ENCODE results near the gene NCR1. TPM values are rescaled to one million over a fixed set of nuclear protein-coding genes. Genes with fewer than 3 reads are reported as not detected.

NCR1 gene
- not detected in 2 replicates for polyA plus RNA-seq

GRCh38 chr19:54905803-54906511, at the start of gene NCR1:
NCR1 (plus strand) TSS chr19:54906148; CDS start chr19:54906188, 40 bp downstream.

GRCh38 chr19:54873990-54874389, 32.0 kb upstream of the NCR1 start, which contains the start of gene FCAR:
FCAR (plus strand) TSS chr19:54874235; CDS start chr19:54874290, 55 bp downstream.

GRCh38 chr19:54947381-54947780, 41.4 kb downstream of the NCR1 start, which contains the start of gene NLRP7:
NLRP7 (minus strand) TSS chr19:54947530.

Other genes with a start within 250 kb of the NCR1 start
- gene LILRB4, start 243.2 kb upstream of the NCR1 start, polyA plus RNA-seq: not detected in 2 replicates
- gene KIR3DL3, start 181.7 kb upstream of the NCR1 start, polyA plus RNA-seq: not detected in 2 replicates
- not detected in 2 replicates for gene KIR2DL3, start 167.6 kb upstream of the NCR1 start, polyA plus RNA-seq
- not detected in 2 replicates for gene KIR2DL1, start 136.4 kb upstream of the NCR1 start, polyA plus RNA-seq
- not detected in 2 replicates for gene KIR2DL4, start 102.5 kb upstream of the NCR1 start, polyA plus RNA-seq
- gene KIR3DL1, start 89.7 kb upstream of the NCR1 start, polyA plus RNA-seq: not detected in 2 replicates
- not detected in 2 replicates for gene KIR2DS4, start 73.5 kb upstream of the NCR1 start, polyA plus RNA-seq
- gene KIR3DL2, start 55.7 kb upstream of the NCR1 start, polyA plus RNA-seq: not detected in 2 replicates
- gene FCAR, start 31.9 kb upstream of the NCR1 start, polyA plus RNA-seq: not detected in 2 replicates
- not detected in 2 replicates for gene NLRP7, start 41.4 kb downstream of the NCR1 start, polyA plus RNA-seq
- gene NLRP2, start 60.2 kb downstream of the NCR1 start, polyA plus RNA-seq: 0.27 TPM in 1 of 2 replicates, not detected in the other
- 0.60 and 1.1 TPM in 2 replicates for gene GP6, start 132.1 kb downstream of the NCR1 start, polyA plus RNA-seq
- gene RDH13, start 157.0 kb downstream of the NCR1 start, polyA plus RNA-seq: 3.8 and 5.6 TPM in 2 replicates
- 3.7 TPM in 1 of 2 replicates, not detected in the other for gene EPS8L1, start 169.7 kb downstream of the NCR1 start, polyA plus RNA-seq
- 7.8 and 8.1 TPM in 2 replicates for gene PPP1R12C, start 211.5 kb downstream of the NCR1 start, polyA plus RNA-seq
- gene TNNT1, start 243.1 kb downstream of the NCR1 start, polyA plus RNA-seq: 84.0 and 98.2 TPM in 2 replicates

Measured in Purkinje cell (primary cell).